Neural progenitor cell (in vitro differentiated cells): ENCODE data around the gene MAD1L1.

Experiments used
- CTCF ChIP-seq: fragments of 200-600 bp; sonication (generic); IDR thresholded peaks from 2 replicates; pipeline ENCODE4 v1.5.1; 2017; ENCODE audit warnings: antibody characterized with exemption, mild to moderate bottlenecking
- EZH2 ChIP-seq: fragments of 200-600 bp; sonication (generic); IDR thresholded peaks from 2 replicates; pipeline ENCODE4 v1.6.1; 2017; ENCODE audit warnings: antibody characterized with exemption, mild to moderate bottlenecking, moderate library complexity

- no peak for TF ChIP-seq CTCF
- TF ChIP-seq EZH2: no peak
Observed at GRCh38 chr7:2169923-2170575, 62.7 kb downstream of the MAD1L1 start.
